Stimulated activated CD4-positive, alpha-beta T cell treated with anti-CD3 and anti-CD28 coated beads, Interleukin-4, amount 100 ng/mL, for 24 hours (primary cell): ENCODE results near the gene VTI1A.

ENCODE experiments used
- DNase-seq: peaks from one replicate; pipeline ENCODE4 v3.0.0-alpha.2; 2020

VTI1A gene

GRCh38 chr10:112689327-112690072 lies 242.5 kb downstream of the VTI1A start:
- DNase-seq = no peak

DNA sequence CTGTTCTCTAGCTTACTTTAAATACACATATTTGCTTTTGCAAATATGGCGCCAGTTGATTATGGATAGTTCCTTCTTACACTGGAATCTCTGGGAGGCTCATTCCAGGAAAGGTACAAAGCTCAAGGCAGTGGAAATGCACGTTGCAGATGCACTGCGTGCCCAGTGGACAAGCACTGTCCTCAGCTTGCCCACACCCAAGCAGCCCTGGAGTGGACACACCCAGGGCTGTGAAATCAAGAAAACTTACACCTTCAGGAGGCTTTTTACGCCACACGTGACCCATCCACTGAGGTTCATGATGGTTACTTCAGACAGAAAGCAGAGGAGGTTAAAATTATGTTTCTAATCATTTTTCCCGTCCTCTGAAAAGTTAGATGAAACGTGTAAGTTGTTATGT lies 248.5 kb downstream of the VTI1A start:
- no peak for DNase-seq

DNA sequence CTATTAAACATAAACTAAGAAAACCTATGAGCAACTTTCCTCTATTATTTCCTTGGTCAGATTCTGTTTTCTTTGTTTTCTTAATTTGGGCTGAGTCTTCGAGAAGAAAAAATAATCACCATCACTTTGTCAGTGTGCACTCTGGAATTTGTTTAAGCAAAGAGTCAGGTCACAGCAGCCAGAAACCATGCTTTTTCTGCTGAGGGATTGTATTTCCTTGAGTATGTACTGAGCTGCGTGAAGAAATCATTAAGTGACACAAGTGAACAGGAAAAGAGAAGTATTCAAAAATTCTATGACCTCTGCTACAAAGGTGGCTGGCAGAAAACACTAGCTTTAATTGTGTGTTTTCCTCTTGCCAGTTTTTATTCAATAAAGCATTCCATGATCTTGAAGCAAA lies 249.6 kb downstream of the VTI1A start:
- no peak for DNase-seq

DNA sequence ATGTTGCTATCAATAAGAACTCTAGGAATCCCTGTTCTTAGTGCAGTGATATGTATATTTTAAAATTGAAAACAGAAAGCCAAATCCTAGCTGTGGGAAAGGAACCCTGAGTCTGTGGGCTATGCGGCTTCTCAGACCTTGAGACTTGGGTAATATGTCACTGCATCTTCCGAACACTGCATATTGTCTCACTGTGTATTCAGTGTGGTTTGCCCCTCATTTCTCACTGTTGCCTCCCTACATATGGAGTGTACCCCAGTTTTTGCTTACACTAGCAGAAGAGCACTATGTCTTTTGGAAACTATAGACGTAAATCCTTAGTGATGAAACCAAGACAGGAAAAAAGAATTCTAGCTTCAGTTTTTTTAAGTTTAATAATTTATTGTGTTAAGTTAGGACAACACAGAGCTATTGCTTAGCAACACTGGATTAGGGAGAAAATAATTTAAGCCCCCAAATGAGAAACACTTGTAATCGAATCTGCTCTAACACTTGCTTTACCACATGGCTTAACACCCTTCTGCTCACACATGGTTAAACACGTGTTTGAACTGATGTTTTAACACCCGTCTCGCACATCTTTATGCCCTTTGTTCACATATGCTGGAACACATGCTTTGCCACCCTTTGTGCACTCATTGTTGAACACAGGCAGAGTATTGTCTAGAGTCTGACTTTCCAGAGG lies 251.3 kb downstream of the VTI1A start:
- DNase-seq = no peak

- no peak for DNase-seq
Measured at GRCh38 chr10:112698818-112699164, 251.8 kb downstream of the VTI1A start.

- DNase-seq = no peak
Measured at GRCh38 chr10:112700215-112700671, 253.2 kb downstream of the VTI1A start.

DNA sequence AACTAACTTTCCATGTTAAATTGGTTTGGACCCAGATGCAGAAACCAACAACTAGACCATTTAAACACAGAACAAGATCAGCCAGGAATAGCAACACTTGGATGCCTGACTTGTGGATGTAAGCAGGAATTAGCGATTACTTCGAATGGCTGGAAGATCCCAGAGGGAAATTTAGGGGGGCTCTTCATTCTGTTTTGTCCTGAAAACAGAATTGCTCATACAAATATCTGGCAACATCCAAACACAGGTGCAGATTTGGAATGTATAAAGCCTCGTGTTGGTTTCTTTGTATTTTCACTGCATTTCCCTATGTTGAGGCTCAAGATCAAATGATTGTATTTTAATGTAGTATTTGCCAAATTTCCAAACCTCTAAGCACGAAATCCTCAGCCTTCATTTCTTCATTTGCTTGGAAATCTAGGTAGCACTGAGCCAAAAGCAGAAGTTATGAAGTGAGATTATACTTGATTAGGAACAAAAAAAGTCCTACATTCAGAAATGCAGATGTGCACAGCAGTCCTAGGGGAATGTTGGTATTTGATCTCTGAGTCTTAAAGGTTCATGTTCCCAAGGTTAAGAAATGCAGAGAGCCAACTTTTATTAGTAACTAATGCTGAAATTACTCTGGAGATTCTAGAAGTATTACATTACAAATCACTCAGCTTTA lies 254.3 kb downstream of the VTI1A start:
- no peak for DNase-seq

DNA sequence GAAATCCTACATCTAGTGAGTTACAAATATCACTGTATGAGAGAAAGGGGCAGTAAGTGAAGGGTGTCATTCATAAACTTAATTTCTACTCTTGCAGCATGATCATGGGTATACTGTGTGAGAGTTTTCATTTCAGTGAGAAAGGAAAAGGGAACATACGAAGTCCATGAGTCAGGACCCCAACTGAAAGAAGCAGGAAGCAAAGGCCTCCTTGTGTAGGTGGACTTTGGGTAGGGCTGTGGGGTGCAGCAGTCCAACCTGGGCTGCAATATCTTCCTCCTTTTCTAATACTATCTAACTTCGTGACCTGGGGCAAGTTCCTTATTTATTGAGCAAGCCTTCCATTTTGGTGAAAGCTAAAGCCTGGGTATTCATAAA lies 254.9 kb downstream of the VTI1A start:
- DNase-seq = no peak

DNA sequence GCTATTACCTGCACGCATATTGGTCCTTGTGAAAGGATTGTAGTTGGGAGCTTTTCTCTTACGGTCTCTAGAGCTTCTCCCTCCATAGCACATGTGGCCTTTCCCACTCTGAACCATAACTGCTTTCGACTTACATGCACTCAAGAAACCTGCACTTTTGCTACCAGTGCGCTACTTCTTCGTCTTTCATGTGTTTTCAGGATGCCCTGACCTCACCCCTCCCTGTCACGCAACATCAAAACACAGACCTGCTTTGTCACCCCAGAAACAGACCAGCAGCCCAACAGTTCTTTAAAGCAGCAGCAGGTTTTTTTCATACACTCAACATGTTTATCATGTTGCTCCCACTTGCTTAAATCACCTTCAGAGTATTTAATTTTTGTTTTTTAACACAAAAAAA lies 259.6 kb downstream of the VTI1A start:
- DNase-seq = no peak

- no peak for DNase-seq
Measured at GRCh38 chr10:112708461-112708860, 261.4 kb downstream of the VTI1A start.

DNA sequence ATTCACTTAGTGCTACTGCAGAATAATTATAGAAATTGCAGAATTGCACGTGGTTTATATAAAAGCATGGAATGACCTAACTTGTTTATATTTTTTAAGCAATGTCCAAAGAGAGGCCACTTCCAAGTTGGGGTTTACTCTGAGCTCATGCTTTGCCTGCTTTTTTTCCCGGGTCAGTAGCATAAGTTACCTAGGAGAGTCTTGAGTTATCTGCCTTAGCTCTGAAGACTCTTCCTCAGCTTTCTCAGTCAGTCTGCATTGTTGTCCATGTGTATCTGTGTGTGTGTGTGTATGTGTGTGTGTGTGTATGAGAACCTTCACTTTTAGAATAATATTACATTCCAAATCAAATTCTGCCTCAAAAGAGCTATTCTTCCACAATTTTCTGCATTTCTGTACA lies 263.5 kb downstream of the VTI1A start:
- no peak for DNase-seq

GRCh38 chr10:112711366-112711765 lies 264.4 kb downstream of the VTI1A start:
- no peak for DNase-seq

DNA sequence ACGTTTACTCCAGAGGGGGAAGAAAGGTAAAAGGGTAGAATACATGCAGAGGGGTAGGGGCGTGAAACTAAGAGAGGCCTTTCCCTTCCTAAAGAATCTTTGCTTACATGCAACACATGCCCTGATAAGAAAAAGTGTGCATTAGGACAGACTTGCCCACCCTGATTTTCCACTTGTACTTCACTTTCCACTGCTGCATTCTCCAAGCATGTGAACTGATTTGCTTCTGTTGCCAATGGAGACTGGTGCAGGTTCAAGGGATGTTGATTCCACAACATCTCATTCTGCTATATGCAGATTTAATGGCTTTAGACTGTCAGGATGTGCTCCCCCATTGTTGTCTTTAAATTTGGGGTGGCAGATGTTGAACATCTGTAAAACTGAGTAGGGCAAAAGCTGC lies 265.5 kb downstream of the VTI1A start:
- DNase-seq = no peak

GRCh38 chr10:112713411-112713810 lies 266.4 kb downstream of the VTI1A start:
- no peak for DNase-seq

- no peak for DNase-seq
Measured at GRCh38 chr10:112715581-112715980, 268.6 kb downstream of the VTI1A start.

DNA sequence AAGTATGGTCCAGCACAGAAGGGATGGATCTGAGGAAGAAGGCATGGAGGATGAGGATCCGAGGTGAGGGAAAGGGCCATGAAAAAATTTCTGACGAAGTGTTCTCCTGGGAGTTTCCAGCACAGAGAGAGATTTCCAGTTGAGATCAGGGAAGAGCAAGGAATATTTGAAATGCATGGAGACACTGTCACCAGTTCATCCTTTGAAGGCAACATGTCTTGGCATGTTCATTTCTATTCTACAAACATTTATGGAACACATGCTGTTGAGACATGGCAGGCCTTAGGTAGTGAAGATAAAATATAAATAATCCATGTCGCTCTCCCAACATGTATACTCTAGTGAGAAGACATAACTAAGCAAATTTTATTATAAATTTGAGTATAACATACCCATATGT lies 269.1 kb downstream of the VTI1A start:
- DNase-seq = no peak

DNA sequence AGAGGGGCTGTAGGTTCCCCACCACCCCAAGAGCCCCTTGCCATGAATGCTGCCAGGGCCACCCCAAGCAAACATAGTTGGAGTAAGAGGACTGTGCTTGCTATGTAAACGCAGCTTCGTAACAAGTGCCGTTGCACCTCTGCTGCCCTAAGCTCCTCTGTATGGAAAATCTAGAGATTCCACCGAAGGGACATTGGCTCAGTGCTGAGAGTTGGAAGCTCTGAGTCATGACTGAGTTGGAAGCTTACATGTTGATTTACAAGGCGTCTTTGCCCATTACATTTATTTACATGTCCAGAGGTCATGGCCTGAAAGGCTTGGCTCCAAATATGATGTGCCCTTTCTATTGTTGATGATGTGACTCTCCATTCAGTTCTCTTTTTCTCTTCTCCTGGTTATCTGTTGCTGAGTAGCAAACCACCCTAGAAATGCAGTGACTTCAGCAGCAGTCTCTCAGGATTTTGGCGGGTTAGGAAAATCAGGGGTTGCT lies 270.0 kb downstream of the VTI1A start:
- DNase-seq = no peak

DNA sequence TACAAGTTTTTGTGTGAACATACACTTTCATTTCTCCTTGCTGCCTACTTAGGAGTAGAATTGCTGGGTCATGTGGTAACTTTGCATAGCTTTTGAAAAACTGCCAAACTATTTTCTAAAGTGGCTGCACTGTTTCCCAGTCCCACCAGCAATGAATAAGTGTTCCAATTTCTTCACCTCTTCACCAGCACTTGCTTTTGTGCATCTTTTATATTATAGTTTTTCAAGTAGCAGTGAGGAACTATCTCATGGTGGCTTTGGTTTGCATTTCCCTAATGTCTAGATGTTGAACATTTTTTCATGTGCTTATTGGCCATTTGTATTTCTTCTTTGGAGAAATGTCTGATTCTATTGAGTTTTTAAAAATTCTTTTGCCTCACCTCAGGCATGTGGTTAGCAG lies 273.2 kb downstream of the VTI1A start:
- DNase-seq = no peak

- DNase-seq = peak; percentile 6
Measured at GRCh38 chr10:112721080-112721698, 274.2 kb downstream of the VTI1A start.

DNA sequence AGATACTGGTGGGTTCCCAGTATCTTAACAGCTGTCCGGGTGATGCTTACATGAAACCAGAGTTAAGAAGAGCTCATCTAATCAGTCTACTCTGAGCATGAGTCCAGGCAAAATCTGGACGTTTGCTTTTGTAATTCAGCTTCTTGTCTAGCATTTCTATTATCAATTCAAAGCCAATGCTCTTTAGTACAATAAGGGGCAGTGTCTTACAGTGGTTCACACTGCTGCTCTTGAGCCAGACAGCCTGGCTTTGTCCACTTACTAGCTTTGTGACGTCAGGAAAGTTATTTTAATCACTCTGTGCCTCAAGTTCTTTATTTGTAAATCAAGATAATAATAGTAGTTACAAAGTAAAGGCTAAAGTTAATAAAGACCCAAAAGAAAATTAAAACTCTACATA lies 275.7 kb downstream of the VTI1A start:
- DNase-seq = no peak

DNA sequence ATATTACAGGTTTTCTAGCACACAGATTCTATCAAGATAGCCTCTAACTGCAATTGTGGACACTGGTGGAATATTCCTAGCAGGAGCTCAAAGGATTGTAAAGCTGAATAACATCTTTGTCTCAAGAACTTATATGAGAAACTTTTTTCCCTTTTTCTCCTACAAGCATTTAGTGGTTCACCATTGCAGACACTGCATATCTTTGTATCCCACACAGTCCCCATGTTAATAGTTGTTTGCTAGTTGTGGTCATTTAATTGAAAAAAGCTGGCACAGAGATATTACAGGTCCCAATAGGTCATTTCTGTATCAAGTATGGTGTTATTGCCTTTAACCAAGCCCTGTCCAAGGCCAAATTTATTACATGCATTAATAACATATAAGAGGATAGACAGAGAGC lies 276.9 kb downstream of the VTI1A start:
- no peak for DNase-seq

GRCh38 chr10:112724404-112724991 lies 277.5 kb downstream of the VTI1A start:
- no peak for DNase-seq
